HG03135 (cell line): ENCODE data around the gene ADAM15.

Experiments used
- ATAC-seq: cut with Tn5 transposase; IDR thresholded peaks from one replicate; pipeline ENCODE4 v1.9.1; 2021; ENCODE audit warnings: mild to moderate bottlenecking, moderate library complexity; ENCODE audit not compliant: unreplicated experiment

The ADAM15 gene

DNA sequence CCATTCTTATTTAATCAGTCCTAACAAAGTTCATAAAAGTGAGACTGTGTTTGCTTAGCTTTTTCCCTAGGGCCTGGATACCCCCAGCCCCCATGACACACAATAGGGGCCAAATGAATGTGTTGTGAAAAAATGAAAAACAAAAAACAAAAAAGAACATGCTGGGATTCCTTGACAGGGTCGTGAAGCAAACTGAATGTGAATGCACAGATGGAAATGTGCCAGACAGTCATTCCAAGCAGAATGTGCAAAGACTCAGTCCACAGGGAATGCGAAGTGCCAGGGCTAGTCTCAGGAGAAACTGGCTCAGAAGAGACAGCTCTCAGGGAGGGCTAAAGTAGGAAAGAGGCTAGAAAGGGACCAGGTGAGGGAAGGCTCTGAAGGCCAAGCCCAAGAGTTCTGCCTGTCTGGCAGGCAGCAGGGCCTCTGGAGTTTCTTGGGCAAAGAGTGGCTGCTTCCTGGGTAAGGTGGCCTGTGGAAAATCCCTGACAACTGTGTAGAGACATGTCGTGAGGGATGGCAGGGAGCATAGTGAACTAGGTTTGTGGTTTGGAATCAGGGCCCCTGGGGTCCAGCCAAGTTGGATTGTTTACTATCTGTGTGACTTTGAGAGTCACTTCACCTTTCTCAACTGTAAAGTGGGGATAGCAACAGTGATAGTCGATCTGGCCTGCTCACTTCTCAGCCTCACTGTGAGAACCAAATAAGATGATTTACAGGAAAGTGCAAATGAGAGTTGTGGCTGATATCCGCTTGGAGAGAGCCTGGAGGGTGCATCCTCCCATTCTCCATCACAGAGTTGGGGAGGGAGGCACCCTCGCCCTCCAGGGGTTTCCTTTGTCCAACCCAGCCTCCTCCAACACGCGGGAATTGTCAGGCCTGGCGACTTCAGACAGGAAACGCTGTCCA lies 1.2 kb upstream of the ADAM15 start:
- ATAC-seq: no peak

DNA sequence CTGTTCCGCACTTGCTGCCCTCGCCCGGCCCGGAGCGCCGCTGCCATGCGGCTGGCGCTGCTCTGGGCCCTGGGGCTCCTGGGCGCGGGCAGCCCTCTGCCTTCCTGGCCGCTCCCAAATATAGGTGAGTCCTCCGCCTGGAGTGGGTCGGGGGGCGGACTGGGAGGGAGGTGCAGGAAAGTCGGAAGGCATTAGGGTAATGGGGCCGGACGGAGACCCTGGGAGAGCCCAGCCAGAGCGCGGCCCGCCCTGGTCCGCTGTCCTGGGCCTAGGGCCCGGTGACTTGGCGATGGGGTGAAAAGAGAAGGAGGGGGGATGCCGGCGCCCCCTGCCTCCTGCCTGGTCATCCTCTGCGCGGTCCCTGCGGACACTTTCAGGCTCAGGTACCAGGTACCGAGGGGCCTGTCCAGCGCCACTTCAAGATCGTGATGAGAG lies 243 bp downstream of the ADAM15 start:
- ATAC-seq: peak; percentile 19

DNA sequence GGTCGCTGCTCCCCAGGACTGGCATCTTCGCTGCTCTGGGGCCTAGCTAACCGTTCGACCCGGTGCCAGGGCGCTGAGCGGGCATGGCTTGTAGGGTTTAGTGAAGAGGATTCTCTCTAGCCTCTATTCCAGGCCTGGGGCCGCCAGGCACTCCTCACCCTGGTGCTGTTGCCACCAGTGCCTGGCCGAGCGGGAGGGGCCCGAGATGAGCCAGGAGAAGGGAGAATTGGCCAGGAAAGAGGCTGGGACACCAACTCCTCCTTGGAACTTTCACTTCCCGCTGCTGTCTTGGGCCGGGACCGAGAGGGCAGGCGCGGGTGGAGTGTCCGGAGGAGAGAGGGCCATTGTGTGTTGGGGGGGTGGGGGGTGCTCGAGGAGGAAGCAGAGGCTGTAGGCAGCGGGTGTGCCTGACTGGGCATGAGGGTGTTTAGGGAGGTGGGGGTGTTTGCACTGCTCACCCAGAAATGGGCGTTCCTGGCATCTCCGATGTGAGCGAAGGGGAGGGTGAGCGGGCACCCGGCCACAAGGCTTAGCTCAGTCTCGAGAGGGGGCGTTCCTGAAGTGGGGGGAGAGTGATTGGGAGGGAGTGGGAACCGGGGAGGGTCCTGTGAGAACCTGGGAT lies 772 bp downstream of the ADAM15 start:
- peak; percentile 5 for ATAC-seq

DNA sequence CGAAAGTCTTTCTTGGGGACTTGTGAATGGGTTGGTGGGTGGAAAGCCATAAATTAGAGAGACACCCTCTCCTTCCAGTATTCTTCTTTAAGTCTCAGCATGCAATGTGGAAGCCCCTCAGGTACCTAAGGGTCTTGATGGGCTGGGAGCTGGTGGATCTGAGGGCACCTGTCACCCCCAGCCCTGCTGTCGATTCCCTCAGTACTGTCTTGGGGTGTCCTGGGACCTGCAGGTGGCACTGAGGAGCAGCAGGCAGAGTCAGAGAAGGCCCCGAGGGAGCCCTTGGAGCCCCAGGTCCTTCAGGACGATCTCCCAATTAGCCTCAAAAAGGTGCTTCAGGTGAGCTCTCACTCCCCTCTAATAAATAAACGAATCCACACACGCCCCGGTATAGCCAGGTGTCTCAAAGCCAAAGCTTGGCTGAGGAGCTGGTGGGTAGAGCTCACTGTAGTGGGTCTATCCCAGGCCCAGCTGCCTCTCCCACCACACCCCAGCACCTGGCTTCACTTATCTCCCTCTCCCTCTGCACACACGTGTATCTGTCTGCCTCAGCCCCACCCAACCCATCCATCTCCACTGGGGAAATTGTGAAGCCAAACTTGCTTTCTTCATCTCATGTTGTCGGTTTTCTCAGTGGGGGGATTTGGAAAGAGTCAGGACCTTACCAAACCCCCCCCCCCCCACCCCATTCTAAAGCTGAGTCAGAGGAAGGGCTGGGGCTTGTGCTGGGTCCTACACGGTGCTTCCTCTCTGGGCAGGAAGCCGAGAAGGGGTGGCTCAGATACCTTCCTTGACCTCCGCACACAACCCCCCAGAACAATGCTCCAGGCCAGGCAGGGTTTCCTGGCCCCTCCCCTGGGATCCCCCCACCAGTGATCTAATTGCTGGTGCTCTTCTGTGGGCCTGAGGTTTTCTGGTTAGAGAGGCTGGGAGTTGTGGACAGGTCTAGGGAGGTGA lies 1.6 kb downstream of the ADAM15 start:
- ATAC-seq: no peak

DNA sequence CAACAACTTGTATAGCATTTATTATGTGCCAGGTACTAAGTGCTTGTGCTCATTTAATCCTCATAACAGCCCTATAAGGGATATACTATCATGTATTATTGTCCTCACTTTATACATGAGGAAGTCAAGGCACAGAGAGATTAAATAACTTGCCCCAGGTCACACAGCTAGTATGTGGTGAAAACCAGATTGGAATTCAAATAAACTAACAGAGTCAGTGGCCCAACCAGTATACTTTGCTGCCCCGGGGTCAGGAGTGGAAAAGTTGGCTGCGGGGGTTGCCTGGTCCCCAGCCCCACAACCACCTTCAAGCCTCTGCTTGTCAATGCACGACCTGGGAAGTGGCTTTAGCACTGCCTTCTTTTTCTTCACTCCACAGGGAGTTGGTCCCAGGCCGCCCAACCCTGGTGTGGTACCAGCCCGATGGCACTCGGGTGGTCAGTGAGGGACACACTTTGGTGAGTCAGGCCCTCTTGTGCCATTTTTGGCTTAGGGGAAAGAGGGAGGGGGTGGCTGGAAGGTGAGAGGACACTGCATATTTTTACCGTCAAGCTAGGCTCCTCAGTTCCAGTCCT lies 2.5 kb downstream of the ADAM15 start:
- no peak for ATAC-seq

DNA sequence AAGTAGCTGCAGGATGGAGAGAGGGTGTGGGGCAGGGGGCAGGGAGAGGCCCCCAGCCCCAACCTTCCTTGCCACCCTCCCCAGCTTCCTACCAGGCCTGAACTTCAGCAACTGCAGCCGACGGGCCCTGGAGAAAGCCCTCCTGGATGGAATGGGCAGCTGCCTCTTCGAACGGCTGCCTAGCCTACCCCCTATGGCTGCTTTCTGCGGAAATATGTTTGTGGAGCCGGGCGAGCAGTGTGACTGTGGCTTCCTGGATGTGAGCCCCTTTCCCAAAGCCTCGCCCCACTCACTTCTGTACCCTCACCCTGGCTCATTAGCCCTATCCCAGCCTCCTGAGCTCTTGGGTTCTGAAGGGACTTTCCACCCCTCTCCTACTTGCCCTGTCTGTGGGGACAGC lies 6.0 kb downstream of the ADAM15 start:
- ATAC-seq: no peak

DNA sequence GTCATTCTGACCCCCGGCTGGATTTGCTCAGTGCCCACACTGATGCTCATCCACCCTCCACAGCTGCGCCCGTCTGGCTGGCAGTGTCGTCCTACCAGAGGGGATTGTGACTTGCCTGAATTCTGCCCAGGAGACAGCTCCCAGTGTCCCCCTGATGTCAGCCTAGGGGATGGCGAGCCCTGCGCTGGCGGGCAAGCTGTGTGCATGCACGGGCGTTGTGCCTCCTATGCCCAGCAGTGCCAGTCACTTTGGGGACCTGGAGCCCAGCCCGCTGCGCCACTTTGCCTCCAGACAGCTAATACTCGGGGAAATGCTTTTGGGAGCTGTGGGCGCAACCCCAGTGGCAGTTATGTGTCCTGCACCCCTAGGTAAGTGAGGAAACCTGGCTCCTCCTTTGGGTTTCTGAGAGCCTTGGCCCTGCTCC lies 6.7 kb downstream of the ADAM15 start:
- ATAC-seq: no peak

DNA sequence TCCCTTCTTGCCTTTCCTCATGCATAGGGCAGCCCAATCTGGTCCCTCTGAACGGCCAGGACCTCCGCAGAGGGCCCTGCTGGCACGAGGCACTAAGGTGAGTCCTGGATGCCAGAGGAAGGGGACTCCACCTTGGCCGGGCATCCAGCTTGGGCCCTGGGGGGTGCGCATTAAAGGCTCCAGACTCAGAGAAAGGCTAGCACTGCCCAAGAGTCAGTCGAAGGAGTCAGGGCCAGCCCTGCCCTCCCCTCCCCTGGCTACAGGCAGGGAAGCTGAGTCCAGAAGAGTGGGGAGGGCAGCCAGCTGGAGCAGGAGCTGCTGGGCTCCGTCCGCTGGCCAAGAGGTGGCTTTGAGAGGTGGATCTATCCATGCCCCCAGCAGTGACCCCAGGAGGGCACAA lies 9.6 kb downstream of the ADAM15 start:
- no peak for ATAC-seq

DNA sequence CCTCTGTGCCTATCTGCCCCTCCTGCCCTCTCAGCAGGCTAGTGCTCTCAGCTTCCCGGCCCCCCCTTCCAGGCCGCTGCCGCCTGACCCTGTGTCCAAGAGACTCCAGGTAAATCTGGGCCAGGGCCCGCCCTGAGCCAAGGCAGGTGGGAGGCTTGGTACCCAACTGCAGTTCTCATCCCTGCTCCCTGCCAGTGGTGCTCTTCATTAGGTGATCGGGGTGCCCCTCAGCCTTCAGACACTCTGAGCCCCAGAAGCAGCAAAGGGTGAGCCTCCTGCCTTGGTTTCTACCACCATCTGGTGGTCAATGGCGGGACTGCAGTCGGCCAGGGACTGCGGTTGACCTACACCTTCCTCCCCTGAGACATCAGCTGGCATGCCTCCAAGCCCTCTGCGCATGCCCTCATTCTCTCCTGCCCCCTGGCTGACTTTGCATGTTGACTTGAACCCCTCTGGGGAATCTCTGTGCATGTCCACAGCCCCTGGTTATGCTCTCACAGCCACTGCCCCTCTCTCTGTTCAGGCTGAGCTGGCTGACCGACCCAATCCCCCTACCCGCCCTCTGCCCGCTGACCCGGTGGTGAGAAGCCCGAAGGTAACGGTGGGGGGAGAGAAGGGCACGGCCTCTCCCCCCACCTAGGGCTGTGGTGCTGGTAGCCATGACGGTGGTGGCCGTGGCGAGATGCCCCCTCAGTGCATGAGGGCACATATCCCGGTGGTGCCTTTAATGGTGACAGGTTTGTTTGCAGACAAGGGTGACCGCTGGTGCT lies 10.4 kb downstream of the ADAM15 start:
- ATAC-seq: peak; percentile 42

DNA sequence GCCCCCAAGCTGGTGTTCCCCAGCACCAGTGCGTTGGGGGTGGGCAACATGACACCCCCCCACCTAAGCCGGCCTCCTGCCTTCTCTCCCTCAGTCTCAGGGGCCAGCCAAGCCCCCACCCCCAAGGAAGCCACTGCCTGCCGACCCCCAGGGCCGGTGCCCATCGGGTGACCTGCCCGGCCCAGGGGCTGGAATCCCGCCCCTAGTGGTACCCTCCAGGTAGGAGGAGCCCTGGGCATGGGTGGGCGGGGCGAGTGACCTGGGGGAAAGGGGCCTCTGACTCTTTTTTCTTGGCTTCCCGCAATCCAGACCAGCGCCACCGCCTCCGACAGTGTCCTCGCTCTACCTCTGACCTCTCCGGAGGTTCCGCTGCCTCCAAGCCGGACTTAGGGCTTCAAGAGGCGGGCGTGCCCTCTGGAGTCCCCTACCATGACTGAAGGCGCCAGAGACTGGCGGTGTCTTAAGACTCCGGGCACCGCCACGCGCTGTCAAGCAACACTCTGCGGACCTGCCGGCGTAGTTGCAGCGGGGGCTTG lies 11.1 kb downstream of the ADAM15 start:
- ATAC-seq: no peak

DNA sequence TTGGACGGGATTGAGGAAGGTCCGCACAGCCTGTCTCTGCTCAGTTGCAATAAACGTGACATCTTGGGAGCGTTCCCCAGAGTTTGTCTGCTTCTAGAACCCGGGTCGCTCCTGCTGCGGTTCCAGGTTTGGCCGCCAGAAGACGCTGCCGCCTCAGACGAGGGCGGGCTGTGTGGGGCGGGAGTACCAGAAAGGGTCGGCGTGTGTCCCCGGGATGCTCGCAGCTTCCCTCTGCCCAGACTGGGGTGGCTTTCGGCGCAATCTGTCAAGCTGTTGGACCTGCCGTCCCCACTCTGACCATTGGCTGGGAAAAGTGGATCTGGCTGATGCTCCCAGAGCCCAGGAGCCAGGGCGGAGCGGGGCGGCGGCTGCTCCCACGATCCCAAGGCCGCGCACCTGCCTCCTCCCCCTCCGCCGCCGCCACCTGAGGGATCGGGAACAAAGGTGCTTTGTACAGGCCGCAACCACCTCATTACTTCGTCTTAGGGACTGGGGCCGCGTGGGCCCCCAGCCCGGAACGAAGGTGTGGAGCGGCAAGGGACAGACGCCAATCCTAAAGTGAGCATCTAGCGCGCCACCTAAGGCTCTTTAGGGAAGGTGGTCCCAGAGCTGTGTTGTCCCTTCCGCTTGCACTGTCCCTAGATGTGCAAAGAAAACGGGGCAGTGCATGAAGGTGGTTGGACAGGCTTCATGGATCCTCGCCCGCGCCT lies 11.7 kb downstream of the ADAM15 start:
- no peak for ATAC-seq

DNA sequence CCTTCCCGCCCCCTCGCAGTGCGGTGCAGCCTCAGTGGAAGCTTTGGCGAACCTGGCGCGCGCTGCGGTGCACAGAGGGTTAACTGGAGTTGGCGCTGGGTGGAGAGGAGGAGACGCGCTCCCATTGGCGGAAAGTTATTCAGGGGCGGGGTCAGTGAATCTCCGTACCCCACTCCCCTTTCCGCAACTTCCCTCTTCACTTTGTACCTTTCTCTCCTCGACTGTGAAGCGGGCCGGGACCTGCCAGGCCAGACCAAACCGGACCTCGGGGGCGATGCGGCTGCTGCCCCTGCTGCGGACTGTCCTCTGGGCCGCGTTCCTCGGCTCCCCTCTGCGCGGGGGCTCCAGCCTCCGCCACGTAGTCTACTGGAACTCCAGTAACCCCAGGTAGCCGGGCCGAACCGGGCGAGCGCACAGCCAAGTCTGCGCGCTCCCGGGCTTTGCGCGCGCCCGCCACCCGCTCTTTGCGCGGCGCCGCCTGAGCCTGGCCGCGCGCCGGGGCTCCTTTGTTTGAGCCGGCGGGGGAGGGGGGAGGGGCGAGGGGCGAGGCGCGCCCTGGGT lies 12.5 kb downstream of the ADAM15 start, which contains the start of gene EFNA4:
TSS of gene EFNA4 (plus strand) at position 191 of the 561 bp plus-strand sequence. CDS start at position 275, 84 bp downstream.
- peak; percentile 71 for ATAC-seq

DNA sequence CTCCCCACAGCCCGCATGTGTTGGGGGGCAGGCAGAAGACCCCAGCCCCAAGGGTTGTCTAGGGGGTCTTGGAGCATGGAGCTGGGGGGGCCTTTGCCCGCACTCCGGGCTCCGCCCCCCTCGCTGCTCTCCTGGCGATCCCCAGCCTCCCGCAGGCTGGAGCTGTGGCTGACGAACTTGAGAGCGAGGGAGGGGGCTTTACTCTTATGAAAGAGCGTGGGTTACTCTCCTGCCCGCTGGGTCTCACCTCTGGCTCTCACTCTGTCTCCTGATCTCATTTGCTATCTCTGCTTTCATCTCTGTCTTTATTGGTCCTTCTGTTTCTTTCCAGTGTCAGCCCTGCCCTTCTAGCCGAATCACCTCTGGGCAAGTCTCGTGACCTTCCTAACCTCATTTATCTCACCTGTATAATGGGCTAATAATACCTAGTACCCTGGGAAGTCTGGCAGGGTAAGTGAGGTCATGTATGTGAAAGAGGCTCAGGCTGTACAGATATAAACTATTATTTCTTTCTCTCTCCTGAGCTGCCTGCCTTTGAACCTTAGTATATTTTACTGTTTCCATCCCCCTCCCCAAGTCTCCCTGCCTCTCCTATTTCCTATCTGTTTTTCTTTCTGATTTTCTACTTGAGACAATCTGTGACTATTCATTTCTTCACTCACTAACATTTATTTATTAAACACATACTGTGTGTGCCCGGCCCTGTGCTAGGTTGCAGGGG lies 13.2 kb downstream of the ADAM15 start:
- ATAC-seq: peak; percentile 10

DNA sequence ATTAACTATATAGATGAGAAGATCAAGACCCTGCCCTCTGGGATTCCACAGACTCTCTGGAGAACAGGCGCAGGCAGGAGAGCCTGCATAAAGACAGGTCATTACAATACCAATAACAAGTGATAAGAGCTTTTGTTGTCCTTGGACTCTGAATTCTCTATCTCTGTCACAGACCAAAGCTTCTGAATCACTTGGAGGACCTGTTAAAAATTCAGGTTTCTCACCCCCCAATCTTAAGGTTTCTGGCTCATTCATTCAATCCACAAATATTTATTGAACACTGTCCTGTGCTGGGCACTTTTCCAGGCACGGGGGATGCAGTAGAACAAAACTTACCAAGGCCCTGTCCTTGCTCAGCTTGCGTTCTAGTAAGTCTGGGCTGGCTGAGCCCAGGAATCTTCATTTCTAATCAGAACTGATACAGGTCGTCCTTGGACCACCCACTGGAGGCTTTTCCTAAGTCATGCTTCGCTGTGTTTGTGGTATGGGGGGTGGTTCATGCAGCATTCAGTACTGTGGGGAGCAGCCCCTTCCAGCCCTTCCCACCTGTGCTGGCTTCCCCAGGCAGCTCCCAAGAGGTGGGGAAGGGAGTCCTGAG lies 13.8 kb downstream of the ADAM15 start:
- ATAC-seq: no peak

DNA sequence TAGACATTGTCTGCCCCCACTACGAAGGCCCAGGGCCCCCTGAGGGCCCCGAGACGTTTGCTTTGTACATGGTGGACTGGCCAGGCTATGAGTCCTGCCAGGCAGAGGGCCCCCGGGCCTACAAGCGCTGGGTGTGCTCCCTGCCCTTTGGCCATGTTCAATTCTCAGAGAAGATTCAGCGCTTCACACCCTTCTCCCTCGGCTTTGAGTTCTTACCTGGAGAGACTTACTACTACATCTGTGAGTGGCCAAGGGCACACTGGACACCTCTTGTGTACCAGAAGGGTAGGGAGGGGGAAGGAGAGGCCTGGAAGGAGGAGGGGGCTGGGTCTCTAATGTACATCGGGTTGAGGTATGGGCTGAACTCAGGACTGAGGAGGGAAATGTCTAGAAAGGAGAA lies 15.7 kb downstream of the ADAM15 start:
- no peak for ATAC-seq

DNA sequence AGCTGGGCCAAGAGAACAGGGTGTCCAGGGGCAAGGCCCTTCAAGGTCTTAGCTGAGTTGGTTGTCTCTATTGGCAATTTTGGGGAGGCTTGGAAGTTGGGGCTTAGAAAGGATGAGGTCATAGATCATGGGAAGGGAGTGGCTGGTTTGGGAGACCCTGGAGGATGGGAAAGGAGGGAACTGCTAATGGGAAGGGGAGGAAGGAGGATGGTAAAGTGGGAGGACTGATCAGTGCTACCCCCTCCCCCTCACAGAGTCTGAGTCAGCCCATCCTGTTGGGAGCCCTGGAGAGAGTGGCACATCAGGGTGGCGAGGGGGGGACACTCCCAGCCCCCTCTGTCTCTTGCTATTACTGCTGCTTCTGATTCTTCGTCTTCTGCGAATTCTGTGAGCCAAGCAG lies 17.5 kb downstream of the ADAM15 start:
- ATAC-seq: no peak

DNA sequence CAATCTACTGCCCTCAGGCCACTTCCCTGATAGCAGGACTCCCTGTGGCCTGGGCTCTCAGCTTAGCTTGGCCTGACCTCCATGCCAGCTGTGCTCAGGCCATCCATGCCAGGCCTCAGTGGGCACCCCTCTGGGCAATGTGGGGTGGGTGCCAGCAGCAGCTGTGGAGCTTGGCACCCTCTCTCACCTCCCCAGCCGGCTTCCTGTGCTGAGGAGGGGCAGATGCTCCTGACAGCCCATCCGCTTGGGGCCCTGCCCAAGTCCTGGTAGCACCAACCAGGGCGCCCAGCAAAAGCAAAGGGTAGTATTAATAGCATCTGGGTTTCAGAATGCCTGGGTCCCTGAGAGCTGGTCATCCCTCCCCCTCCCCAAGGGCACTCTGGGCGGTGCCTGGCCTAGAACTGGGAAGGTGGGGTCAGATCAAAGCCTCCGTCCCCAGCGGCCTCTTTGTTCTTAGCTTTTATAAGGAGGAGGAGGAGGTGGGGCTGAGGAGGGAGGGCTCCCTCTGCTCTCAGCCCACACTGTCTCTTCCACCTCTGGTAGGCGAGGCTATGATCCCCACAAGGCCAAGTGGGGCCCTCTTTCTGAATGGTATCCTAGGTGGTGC lies 18.5 kb downstream of the ADAM15 start:
- ATAC-seq: no peak
